ENCODE results near the gene CD300LF.
A peak's percentile ranks its signal among the peaks of the same experiment; 100 is the strongest.

Gene CD300LF

DNA sequence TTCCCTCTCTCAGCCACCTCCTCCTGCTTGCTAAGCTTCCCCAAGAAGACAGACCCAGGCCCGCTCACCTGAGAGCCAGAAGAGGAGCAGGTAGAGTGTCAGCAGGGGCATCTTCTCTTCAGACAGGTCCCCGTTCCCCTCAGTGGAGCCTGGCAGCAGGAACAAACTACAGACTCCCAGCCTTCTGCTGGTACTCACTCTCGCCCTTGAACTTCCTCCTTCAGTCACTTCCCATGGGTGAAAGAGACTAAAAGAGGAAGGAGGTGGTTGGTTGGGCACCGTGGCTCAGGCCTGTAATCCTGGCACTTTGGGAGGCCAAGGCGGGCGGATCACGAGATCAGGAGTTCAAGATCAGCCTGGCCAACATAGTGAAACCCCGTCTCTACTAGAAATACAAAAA lies at the start of gene CD300LF:
CD300LF (minus strand) TSS at position 168 of the 400 bp plus-strand sequence; CDS start at position 111, 57 bp downstream.
- H3K4me3 ChIP-seq (ENCODE audit: low read depth, low read length), result no peak within 1 kb of the TSS
- DNase-seq (ENCODE audit: low read depth), result no peak

DNA sequence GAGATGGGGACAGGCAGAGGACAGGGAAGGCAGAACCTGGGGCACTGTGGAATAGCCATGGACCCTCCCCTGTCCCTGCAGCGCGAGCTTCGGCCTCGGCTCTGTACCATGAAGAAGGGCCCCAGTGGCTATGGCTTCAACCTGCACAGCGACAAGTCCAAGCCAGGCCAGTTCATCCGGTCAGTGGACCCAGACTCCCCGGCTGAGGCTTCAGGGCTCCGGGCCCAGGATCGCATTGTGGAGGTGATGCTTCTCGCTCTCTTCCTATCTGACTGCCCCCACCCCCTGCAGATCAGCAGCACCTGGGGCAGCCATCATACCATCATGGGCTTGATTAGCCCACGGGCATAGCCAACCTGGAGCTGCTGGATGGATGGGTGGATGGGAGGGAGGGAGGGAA lies 49.2 kb upstream of the CD300LF start:
- H3K4me3 ChIP-seq (ENCODE audit: low read depth, low read length), result no peak overlapping the region
- DNase-seq (ENCODE audit: low read depth), result no peak

DNA sequence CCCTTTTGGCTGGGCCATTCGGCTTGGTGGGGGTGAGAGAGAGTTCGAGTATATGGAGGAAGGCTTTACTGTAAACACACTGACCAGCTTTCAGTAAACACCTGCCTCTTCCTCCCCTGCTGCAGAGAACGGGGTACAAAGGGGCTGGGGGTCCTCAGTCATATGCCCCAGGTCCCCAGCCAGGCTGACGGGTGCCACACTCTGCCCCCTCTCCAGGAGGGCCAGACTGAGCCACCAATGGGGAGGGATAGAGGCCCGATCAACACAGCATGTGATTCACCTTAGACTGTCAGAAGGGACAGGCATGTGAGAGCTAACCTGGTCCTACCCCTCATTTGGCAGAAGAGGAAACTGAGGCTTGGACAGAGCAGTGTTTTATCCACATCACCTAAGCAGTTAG lies 48.7 kb upstream of the CD300LF start:
- no peak overlapping the region for H3K4me3 ChIP-seq (ENCODE audit: low read depth, low read length)

DNA sequence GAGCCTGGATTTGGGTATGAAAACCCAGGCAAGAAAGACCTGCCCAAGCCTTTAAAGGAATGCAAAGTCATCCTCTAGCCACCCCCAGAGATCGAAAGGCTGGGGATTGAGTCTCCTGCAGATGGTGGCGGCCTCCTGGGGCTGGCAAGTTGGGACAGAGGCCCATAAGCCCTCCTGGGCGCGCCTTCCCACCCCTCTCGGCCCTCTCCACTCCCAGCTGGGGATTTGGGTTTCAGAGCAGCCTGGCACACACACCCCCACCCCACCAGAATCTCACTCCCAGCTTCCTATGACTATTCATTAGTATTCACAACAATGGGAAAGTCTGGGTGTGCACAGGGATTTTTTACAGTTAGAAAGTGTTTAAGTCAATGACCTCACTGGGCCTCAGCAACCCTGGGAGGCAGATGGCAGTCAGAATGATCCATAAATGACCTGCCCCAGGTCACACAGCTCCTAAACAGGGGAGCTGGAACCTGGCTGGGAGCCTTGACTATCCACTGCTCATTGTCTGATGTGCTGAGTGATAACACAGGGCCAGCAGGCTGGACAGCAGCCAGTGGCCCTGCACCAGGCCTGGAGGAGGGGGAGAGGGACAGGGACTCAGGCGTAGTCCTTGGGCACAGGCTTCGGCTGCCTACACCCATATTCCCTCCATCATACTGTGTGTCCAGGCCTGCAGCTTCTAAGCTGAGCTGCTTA lies 47.8 kb upstream of the CD300LF start:
- DNase-seq (ENCODE audit: low read depth), result no peak
- H3K4me3 ChIP-seq (ENCODE audit: low read depth, low read length), result no peak overlapping the region

More for the DNA sequence above, 48.7 kb upstream of the CD300LF start:
- DNase-seq (ENCODE audit: low read depth), result no peak

DNA sequence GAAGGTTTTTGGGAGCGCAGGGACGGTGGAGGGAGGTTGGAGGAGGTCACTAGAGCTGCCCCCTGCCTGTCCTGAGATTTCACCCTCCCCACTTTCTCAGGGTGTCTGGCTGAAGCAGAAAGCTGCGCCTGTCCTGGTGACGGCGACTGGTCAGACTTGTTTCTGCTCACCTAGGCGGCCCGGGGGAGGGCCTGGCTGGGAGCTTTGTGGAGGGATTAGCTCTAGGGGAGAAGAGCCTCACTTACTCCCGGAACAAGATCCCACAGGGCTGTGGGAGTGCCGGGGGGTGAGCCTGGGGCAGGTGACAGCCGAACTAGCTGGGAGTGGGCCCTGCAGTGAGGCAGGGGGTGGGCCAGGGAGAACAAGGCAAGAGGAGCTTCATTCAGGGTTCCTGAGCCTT lies 47.2 kb upstream of the CD300LF start:
- no peak overlapping the region for H3K4me3 ChIP-seq (ENCODE audit: low read depth, low read length)
- DNase-seq (ENCODE audit: low read depth), result no peak

DNA sequence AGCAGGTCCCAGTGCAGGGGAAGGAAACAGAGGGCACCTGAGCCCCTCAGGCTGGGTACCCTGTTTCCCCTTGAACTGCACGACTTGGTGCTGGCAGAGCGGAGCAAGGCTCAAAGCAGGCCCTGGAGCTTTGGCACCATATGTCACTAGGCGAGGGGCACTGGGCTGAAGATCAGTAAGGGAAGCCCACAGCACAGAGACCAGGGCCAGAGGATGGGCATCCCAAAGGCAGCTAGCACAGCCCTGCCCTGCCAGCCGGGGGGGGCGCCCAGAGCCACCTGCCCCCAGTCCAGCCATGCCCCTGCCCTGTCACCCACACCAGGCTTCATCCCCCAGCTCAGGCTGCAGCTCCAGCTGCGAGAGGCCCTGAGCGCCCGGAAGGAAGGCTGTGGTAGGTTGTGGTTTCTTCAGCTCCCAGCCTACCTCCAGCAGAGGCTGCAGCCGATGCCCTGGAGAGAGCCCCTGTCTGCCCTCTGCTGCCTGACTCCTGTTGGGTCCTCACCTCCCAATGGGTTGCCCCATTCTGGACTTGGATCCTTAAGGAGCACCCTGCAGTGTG lies 46.6 kb upstream of the CD300LF start:
- DNase-seq (ENCODE audit: low read depth), result no peak
- no peak overlapping the region for H3K4me3 ChIP-seq (ENCODE audit: low read depth, low read length)

DNA sequence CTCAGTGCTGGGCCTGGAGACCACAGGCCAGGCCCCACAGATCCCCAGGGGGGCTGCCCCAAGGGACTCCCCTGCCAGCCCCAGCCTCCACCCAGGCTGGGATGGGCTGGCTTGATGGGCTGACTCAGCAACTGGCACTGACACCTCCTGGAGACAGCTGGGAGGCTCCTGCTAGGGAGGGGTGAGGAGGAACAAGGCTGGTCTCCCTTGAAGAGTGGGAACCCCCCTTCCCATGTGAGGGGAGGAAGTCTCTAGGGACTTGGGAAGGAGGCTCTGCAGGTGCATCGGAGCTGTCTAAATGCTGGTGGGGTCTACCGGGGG lies 46.1 kb upstream of the CD300LF start:
- H3K4me3 ChIP-seq (ENCODE audit: low read depth, low read length), result no peak overlapping the region
- DNase-seq (ENCODE audit: low read depth), result no peak

DNA sequence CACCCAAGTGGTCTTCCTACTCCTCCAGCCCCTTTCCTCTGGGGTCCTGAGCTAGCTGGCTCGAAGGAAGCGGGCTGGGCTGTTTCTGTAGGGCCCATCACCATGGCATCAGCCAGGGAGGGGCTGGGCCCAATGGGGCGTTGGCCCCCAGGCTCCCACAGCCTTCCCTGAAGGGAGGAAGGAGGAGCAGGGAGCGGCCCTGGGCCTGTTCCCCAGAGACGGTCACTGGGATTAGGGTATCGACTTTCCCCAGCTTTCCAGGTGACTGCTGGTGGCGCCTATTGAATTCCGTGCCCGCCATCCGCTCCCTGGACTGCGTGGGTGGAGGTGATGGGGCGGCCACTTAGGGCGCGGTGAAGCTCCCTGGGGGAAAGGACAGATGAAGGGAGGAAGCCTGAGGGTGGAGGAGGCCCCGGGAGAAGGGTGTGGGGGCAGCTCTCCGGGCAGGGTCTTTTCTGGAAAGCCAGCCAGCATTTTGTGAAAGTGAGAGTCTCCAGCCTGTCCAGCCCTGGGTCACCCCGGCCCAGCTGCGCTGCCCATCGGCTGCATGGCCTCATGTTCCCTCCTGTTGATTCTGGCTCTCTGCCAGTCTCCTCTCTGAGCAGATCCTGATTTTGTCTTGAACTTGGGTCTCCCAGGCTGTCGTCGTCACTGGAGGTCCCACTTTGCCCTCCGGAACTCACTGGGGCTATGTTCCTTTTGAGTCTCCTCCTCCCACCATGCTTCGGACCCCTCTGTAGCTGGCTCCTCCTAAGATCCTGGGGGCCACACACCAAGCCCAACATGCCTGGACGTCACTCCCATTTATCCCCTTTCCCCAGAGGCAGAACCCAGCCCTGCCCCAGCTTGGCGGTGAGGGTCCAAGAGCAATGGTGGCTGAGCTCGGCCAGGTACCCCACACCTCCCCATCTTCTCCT lies 45.5 kb upstream of the CD300LF start:
- H3K4me3 ChIP-seq (ENCODE audit: low read depth, low read length), result no peak overlapping the region
- no peak for DNase-seq (ENCODE audit: low read depth)

- DNase-seq (ENCODE audit: low read depth), result no peak
- no peak overlapping the region for H3K4me3 ChIP-seq (ENCODE audit: low read depth, low read length)
Observed at GRCh38 chr17:74757502-74757901, 44.8 kb upstream of the CD300LF start.

- no peak for DNase-seq (ENCODE audit: low read depth)
- no peak overlapping the region for H3K4me3 ChIP-seq (ENCODE audit: low read depth, low read length)
Observed at GRCh38 chr17:74756891-74757290, 44.2 kb upstream of the CD300LF start.

DNA sequence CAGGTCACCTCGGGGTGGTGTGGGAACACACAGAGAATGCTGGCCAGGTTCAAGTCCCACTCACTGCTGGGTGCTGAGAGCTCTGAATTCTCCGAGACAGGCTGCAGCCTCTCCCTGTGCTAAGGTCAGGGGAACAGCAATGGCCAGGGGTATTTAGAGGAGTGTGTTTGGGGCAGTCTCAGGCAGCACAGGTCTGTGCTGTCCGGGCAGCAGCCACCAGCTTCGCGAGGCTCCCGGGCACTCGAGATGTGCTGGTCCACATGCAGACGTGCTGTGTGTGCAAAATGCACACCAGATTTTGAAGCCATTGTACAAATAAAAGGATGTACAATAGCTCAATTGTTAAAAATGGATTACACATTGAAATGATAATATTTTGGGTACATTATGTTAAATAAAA lies 42.8 kb upstream of the CD300LF start:
- DNase-seq (ENCODE audit: low read depth), result no peak
- H3K4me3 ChIP-seq (ENCODE audit: low read depth, low read length), result no peak overlapping the region

DNA sequence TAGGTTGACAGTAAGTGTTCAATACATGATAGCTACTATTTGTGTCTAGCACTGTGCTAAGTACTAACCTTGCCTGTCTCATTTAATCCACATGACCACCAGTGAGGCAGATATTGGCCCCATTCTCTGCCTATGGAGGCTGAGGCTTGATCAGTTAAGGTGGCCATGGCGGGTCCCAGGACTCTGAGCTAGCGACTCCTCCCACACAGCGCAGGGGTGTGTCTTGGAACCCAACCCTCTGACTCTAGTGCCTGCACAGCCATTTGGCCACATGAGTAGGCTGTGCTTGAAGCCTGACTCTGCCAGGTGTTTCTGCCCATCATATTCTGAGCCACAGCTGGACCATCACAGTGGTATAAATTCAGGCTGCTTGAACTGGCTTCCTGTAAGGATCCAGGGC lies 42.1 kb upstream of the CD300LF start:
- no peak overlapping the region for H3K4me3 ChIP-seq (ENCODE audit: low read depth, low read length)
- DNase-seq (ENCODE audit: low read depth), result no peak

GRCh38 chr17:74752822-74753401 lies 40.2 kb upstream of the CD300LF start:
- no peak overlapping the region for H3K4me3 ChIP-seq (ENCODE audit: low read depth, low read length)
- DNase-seq (ENCODE audit: low read depth), result no peak

DNA sequence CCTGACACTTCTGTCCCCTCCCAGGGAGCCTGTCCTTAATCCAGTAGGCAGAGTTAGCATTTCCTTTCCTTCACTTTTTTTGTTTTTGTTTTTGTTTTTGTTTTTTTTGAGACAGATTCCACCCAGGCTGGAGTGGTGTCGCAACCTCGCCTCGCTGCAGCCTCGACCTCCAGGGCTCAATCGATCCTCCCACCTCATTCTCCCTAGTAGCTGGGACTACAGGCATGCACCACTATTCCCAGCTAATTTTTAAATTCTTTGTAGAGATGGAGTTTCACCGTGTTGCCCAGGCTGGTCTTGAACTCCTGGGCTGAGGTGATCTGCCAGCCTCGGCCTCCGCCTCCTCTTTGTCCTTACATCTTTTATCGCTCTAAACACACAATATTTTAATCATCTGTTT lies 39.7 kb upstream of the CD300LF start:
- H3K4me3 ChIP-seq (ENCODE audit: low read depth, low read length), result no peak overlapping the region
- no peak for DNase-seq (ENCODE audit: low read depth)

- DNase-seq (ENCODE audit: low read depth), result no peak
- peak overlapping the region; percentile 89 for H3K4me3 ChIP-seq (ENCODE audit: low read depth, low read length)
Observed at GRCh38 chr17:74750327-74751069, 37.8 kb upstream of the CD300LF start.

GRCh38 chr17:74750039-74750326 lies 37.3 kb upstream of the CD300LF start:
- DNase-seq (ENCODE audit: low read depth), result no peak
- H3K4me3 ChIP-seq (ENCODE audit: low read depth, low read length), result peak overlapping the region; percentile 89

- no peak for DNase-seq (ENCODE audit: low read depth)
- H3K4me3 ChIP-seq (ENCODE audit: low read depth, low read length), result peak overlapping the region; percentile 89
Observed at GRCh38 chr17:74749279-74750038, 36.7 kb upstream of the CD300LF start.

GRCh38 chr17:74748529-74749278 lies 36.0 kb upstream of the CD300LF start, which contains the start of gene NHERF1:
NHERF1 (plus strand) TSS chr17:74748628; CDS start chr17:74748847, 219 bp downstream.
- DNase-seq (ENCODE audit: low read depth), result peak; percentile 60
- H3K4me3 ChIP-seq (ENCODE audit: low read depth, low read length), result peak within 1 kb of the TSS; percentile 89

DNA sequence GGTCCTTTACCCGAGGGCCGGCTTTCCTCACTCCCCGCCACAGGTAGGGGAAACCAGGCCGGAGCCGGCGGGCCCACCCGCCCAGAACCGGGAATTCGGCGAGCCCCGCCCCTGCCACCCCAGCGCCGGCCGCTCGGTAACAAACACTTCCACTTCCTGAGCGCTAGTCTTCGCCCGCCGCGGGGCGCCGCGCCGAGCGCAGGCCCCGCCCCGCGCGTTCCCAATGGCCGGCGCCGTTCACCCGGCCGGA lies 35.5 kb upstream of the CD300LF start:
- DNase-seq (ENCODE audit: low read depth), result no peak

More for the DNA sequence above, 35.5 kb upstream of the CD300LF start:
- H3K4me3 ChIP-seq (ENCODE audit: low read depth, low read length), result peak overlapping the region; percentile 89
